ENCODE results near the gene ZNF587.
"Not testable (repeated sequence)": the region's sequence is repeated elsewhere in the genome, so short reads cannot be mapped to it uniquely, and the experiment has no call there.

ZNF587 gene

GRCh38 chr19:57823155-57823554 lies 26.5 kb upstream of the ZNF587 start:
- DNase-seq (ENCODE audit: low read depth in 2 of 2): not testable (repeated sequence)

- not testable (repeated sequence) for DNase-seq (ENCODE audit: low read depth in 2 of 2)
Observed at GRCh38 chr19:57823608-57824007, 26.1 kb upstream of the ZNF587 start.

GRCh38 chr19:57825511-57825910 lies 24.1 kb upstream of the ZNF587 start:
- DNase-seq (ENCODE audit: low read depth in 2 of 2): no peak

GRCh38 chr19:57829316-57829715 lies 20.3 kb upstream of the ZNF587 start:
- DNase-seq (ENCODE audit: low read depth in 2 of 2): no peak

- peak in 1 of 2 donors; percentile 14 for DNase-seq (ENCODE audit: low read depth in 2 of 2)
Observed at GRCh38 chr19:57830071-57830602, 19.5 kb upstream of the ZNF587 start, which contains the start of gene ZNF587B. TSS of gene ZNF587B (plus strand) at chr19:57830299. CDS start at chr19:57830529, 230 bp downstream.

GRCh38 chr19:57836991-57837390 lies 12.7 kb upstream of the ZNF587 start:
- DNase-seq (ENCODE audit: low read depth in 2 of 2): not testable (repeated sequence)

- DNase-seq (ENCODE audit: low read depth in 2 of 2): not testable (repeated sequence)
Observed at GRCh38 chr19:57838622-57839191, 11.0 kb upstream of the ZNF587 start.

- no peak for DNase-seq (ENCODE audit: low read depth in 2 of 2)
Observed at GRCh38 chr19:57841122-57841763, 8.4 kb upstream of the ZNF587 start.

GRCh38 chr19:57847164-57847563 lies 2.5 kb upstream of the ZNF587 start:
- DNase-seq (ENCODE audit: low read depth in 2 of 2): not testable (repeated sequence)

- DNase-seq (ENCODE audit: low read depth in 2 of 2): not testable (repeated sequence)
Observed at GRCh38 chr19:57849162-57849665, 445 bp upstream of the ZNF587 start.

- no peak for DNase-seq (ENCODE audit: low read depth in 2 of 2)
Observed at GRCh38 chr19:57850553-57851017, 926 bp downstream of the ZNF587 start.

GRCh38 chr19:57851812-57852603 lies 2.3 kb downstream of the ZNF587 start:
- not testable (repeated sequence) for DNase-seq (ENCODE audit: low read depth in 2 of 2)

- not testable (repeated sequence) for DNase-seq (ENCODE audit: low read depth in 2 of 2)
Observed at GRCh38 chr19:57854117-57854516, 4.5 kb downstream of the ZNF587 start.

GRCh38 chr19:57862351-57862750 lies 12.7 kb downstream of the ZNF587 start:
- not testable (repeated sequence) for DNase-seq (ENCODE audit: low read depth in 2 of 2)

GRCh38 chr19:57867868-57868492 lies 18.3 kb downstream of the ZNF587 start:
- DNase-seq (ENCODE audit: low read depth in 2 of 2): no peak

- not testable (repeated sequence) for DNase-seq (ENCODE audit: low read depth in 2 of 2)
Observed at GRCh38 chr19:57869655-57870054, 20.0 kb downstream of the ZNF587 start.

- no peak for DNase-seq (ENCODE audit: low read depth in 2 of 2)
Observed at GRCh38 chr19:57870225-57870624, 20.6 kb downstream of the ZNF587 start.

GRCh38 chr19:57872450-57872849 lies 22.8 kb downstream of the ZNF587 start:
- no peak for DNase-seq (ENCODE audit: low read depth in 2 of 2)

GRCh38 chr19:57873883-57874799 lies 24.5 kb downstream of the ZNF587 start:
- not testable (repeated sequence) for DNase-seq (ENCODE audit: low read depth in 2 of 2)

GRCh38 chr19:57886046-57886445 lies 36.4 kb downstream of the ZNF587 start:
- DNase-seq (ENCODE audit: low read depth in 2 of 2): no peak

Data from stimulated activated CD4-positive, alpha-beta T cell treated with anti-CD3 and anti-CD28 coated beads, Interleukin-1b, Interleukin-23, amount 100 ng/mL, for 1 hour (primary cell).